ENCODE data around the gene DBF4B. TPM values are rescaled to one million over a fixed set of nuclear protein-coding genes. Genes with fewer than 3 reads are reported as not detected.
"Not testable (repeated sequence)": the region's sequence is repeated elsewhere in the genome, so short reads cannot be mapped to it uniquely, and the experiment has no call there.

The DBF4B gene
- total RNA-seq, 1 donor from 2014 or later, result 27.7 TPM

GRCh38 chr17:44707755-44708400 is 587 bp upstream of the DBF4B start:
- Mint-ChIP-seq H3K27ac (no peak overlapping the region), H3K4me1 (ENCODE audit: unreplicated experiment) (peaks cover 4% of the 10 kb centered on the region), H3K36me3 (no peaks in the 10 kb centered on the region), H3K27me3 (no peaks in the 10 kb centered on the region), H3K9me3 (no peaks in the 10 kb centered on the region), H3K4me3 (no peak overlapping the region)
- DNase-seq (ENCODE audit: extremely low spot score, unreplicated experiment), result no peak
- TF ChIP-seq CTCF (conservative IDR thresholded peaks at IDR 0.05), result no peak

GRCh38 chr17:44719444-44719843 is 11.0 kb downstream of the DBF4B start:
- TF ChIP-seq CTCF (conservative IDR thresholded peaks at IDR 0.05), result no peak
- Mint-ChIP-seq H3K36me3 (peaks cover 11% of the 10 kb centered on the region), H3K4me3 (no peak overlapping the region), H3K9me3 (no peaks in the 10 kb centered on the region), H3K4me1 (ENCODE audit: unreplicated experiment) (no peaks in the 10 kb centered on the region), H3K27ac (no peak overlapping the region), H3K27me3 (no peaks in the 10 kb centered on the region)
- DNase-seq (ENCODE audit: extremely low spot score, unreplicated experiment), result no peak

- TF ChIP-seq CTCF (conservative IDR thresholded peaks at IDR 0.05), result no peak
Measured at GRCh38 chr17:44722254-44722653, 13.8 kb downstream of the DBF4B start.

GRCh38 chr17:44726121-44726520 is 17.7 kb downstream of the DBF4B start:
- not testable (repeated sequence) for H3K4me3 Mint-ChIP-seq

More at GRCh38 chr17:44722254-44722653, 13.8 kb downstream of the DBF4B start:
- Mint-ChIP-seq H3K4me1 (ENCODE audit: unreplicated experiment) (no peaks in the 10 kb centered on the region), H3K27me3 (no peaks in the 10 kb centered on the region), H3K4me3 (no peak overlapping the region), H3K9me3 (no peaks in the 10 kb centered on the region), H3K27ac (no peak overlapping the region), H3K36me3 (peaks cover 11% of the 10 kb centered on the region)
- DNase-seq (ENCODE audit: extremely low spot score, unreplicated experiment), result no peak

GRCh38 chr17:44733753-44734152 is 25.3 kb downstream of the DBF4B start:
- no peak for DNase-seq (ENCODE audit: extremely low spot score, unreplicated experiment)
- Mint-ChIP-seq H3K27me3 (no peaks in the 10 kb centered on the region), H3K4me3 (no peak overlapping the region), H3K27ac (no peak overlapping the region), H3K9me3 (no peaks in the 10 kb centered on the region), H3K36me3 (peaks cover 4% of the 10 kb centered on the region), H3K4me1 (ENCODE audit: unreplicated experiment) (no peaks in the 10 kb centered on the region)
- TF ChIP-seq CTCF (conservative IDR thresholded peaks at IDR 0.05), result peak; percentile 57

More at GRCh38 chr17:44726121-44726520, 17.7 kb downstream of the DBF4B start:
- not testable (repeated sequence) for H3K9me3 Mint-ChIP-seq; H3K27ac Mint-ChIP-seq; H3K27me3 Mint-ChIP-seq; H3K4me1 Mint-ChIP-seq (ENCODE audit: unreplicated experiment); H3K36me3 Mint-ChIP-seq; DNase-seq (ENCODE audit: extremely low spot score, unreplicated experiment)

- no peak overlapping the region for H3K27ac Mint-ChIP-seq
Measured at GRCh38 chr17:44734272-44734671, 25.8 kb downstream of the DBF4B start.

More at GRCh38 chr17:44734272-44734671, 25.8 kb downstream of the DBF4B start:
- no peaks in the 10 kb centered on the region for H3K27me3 Mint-ChIP-seq
- no peak overlapping the region for H3K4me3 Mint-ChIP-seq
- no peak for DNase-seq (ENCODE audit: extremely low spot score, unreplicated experiment)
- H3K9me3 Mint-ChIP-seq, result no peaks in the 10 kb centered on the region
- peaks cover 4% of the 10 kb centered on the region for H3K36me3 Mint-ChIP-seq
- H3K4me1 Mint-ChIP-seq (ENCODE audit: unreplicated experiment), result no peaks in the 10 kb centered on the region
- TF ChIP-seq CTCF (conservative IDR thresholded peaks at IDR 0.05), result no peak

All from type B pancreatic cell (in vitro differentiated cells).